HEK293T (cell line): ENCODE results near the gene AEN.

ENCODE experiments used
- ARNT ChIP-seq: fragments of 450-650 bp; IDR thresholded peaks from 2 replicates; pipeline ENCODE4 v1.6.1; 2017; ENCODE audit warnings: mild to moderate bottlenecking
- BHLHE40 ChIP-seq: fragments of 450-650 bp; IDR thresholded peaks from 2 replicates; pipeline ENCODE4 v1.6.1; 2016; ENCODE audit warnings: mild to moderate bottlenecking, moderate library complexity, borderline replicate concordance
- CTBP1 ChIP-seq: fragments of 450-650 bp; IDR thresholded peaks from 2 replicates; pipeline ENCODE4 v1.6.1; 2016; ENCODE audit warnings: borderline replicate concordance
- FOXA1 ChIP-seq: fragments of 450-650 bp; IDR thresholded peaks from 2 replicates; pipeline ENCODE4 v1.6.1; 2016; ENCODE audit warnings: mild to moderate bottlenecking
- HDGF ChIP-seq: fragments of 450-650 bp; IDR thresholded peaks from 2 replicates; pipeline ENCODE4 v1.6.1; 2017; ENCODE audit warnings: antibody characterized with exemption, borderline replicate concordance
- L3MBTL2 ChIP-seq: fragments of 450-650 bp; conservative IDR thresholded peaks from 2 replicates; pipeline ENCODE4 v1.6.1; 2016; ENCODE audit warnings: mild to moderate bottlenecking
- SP1 ChIP-seq: fragments of 450-650 bp; IDR thresholded peaks from 2 replicates; pipeline ENCODE4 v1.6.1; 2017
- TARDBP ChIP-seq: fragments of 450-650 bp; IDR thresholded peaks from 2 replicates; pipeline ENCODE4 v1.6.1; 2016
- ZNF384 ChIP-seq: fragments of 450-650 bp; IDR thresholded peaks from 2 replicates; pipeline ENCODE4 v1.6.1; 2016
- TF ChIP-seq, protein P1 (sequence below): fragments of 450-650 bp; IDR thresholded peaks from 2 replicates; pipeline ENCODE4 v1.6.1; 2016

DNA sequence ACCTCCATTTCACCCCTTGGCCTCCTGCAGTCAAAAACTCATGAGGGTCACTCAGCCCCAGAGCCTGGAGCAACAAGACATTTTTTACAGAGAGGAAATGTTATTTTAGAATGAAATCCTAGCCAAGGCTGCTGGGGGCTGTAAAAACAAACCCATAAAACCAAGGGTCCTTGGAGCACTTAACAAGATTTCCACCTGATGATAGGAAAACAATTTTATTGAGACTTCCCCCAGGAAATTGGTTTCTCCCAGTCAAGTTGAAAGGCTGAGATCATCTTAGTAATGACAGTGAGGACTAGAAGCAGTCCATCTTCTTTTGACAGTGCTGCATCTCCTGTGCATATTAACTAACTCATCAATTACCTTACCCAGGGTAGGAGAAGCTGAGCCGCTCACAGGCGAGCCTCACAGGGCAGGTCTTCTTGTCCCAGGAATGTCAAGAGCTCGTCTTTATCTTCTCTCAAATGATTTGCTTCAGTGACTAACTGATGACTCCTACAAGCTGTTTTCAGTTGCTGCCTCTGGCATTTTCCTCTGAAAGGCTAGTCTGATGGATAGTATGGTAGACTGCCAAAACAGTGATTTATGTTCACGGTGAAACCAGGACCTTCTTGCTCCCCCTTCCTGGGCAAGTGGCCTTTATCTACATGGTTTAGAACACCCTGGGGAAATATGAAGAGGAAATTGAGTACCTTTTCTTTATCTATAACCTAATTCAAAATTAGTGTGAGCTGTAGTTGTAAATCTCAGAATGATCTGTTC is 34.6 kb upstream of the AEN start:
- no peak for TF ChIP-seq BHLHE40
- TF ChIP-seq TARDBP: no peak
- no peak for TF ChIP-seq FOXA1
- TF ChIP-seq ARNT: peak; percentile 69
- TF ChIP-seq ZNF384: no peak
- no peak for TF ChIP-seq L3MBTL2
- peak; percentile 95 for TF ChIP-seq CTBP1
- no peak for TF ChIP-seq SP1
- TF ChIP-seq, protein P1, sequence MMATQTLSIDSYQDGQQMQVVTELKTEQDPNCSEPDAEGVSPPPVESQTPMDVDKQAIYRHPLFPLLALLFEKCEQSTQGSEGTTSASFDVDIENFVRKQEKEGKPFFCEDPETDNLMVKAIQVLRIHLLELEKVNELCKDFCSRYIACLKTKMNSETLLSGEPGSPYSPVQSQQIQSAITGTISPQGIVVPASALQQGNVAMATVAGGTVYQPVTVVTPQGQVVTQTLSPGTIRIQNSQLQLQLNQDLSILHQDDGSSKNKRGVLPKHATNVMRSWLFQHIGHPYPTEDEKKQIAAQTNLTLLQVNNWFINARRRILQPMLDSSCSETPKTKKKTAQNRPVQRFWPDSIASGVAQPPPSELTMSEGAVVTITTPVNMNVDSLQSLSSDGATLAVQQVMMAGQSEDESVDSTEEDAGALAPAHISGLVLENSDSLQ: peak; percentile 95
- TF ChIP-seq HDGF: no peak
